Activated effector memory CD4-positive, alpha-beta T cell treated with anti-CD3 and anti-CD28 coated beads, Interleukin-2, amount 50 U/mL, for 16 hours (primary cell): Measurements from ENCODE around the gene SCRN2.
A peak's percentile ranks its signal among the peaks of the same experiment; 100 is the strongest.

Experiments
- DNase-seq: peaks from one replicate; pipeline ENCODE4 v3.0.0-alpha.2; 2020

SCRN2 gene

DNA sequence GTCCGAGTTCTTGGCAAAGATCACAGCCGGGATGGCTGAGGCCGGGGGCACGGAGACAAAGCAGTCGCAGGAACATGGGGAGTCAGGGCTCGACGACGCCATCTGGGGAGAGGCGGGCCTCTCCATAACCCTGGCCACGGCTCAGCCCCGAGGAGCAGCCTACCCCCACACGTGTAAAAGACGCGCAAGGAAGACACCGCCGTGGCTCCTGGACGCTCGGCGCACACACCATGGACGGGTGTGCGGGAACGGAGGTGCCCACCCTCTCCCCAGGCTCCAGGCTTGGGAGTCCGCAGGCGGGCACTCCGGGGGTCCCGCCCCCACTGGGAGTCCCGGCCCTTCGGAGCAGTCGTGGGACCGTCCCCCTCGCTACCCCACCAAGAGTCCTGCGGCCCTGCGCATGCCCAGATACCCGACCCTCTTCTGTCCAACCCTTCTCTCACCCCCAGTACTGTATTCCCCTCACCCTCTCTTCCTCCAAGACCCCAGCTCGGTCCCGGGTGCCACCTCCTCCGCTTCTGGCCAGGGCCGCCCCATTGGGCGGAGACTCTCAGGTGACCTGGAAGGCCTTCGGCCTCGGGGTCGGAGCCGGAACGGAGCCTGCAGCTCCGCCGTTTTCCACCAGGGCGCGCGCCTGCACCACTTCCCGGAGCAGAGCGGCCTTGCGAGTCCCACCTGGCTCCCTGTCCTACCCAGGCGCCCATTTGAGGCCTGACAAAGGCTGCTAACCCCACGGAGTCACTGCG is at the start of gene SCRN2:
SCRN2 (minus strand) TSS at position 532 of the 746 bp plus-strand sequence; CDS start at position 102, 430 bp downstream.
- peak; percentile 95 for DNase-seq

DNA sequence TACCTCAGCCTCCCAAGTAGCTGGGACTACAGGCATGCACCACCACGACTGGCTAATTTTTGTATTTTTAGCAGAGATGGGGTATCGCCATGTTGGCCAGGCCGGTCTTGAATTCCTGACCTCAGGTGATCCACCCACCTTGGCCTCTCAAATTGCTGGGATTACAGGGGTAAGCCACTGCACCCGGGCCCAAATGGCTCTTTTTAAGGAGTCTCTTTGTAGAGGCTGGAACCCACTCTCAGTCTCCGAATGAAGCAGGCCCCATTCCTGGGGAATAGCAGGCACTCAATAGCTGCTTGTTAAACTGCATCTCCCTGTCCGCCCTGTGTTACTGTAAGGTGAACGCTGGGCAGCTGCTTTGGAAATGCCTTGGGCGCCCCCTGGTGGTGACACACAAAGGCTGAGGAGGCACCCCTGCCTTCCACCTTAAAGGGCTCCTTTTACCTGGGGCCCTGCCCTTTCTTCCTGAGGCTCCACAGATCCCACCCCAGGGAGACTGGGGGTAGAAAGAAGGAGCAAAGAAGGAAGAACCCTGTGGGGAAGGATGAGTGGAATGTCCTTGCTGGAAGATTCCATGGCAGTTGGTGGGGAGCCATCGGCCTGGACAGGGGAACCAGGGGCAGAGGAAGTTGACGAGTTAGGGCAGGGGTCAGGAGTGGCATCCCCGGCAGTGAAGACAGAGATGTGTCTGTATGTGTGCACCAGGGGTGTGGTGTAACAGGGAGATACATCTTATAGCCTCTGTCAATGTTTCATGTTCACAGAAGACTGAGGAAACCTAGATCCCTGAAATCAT is 48.9 kb upstream of the SCRN2 start:
- DNase-seq, result peak; percentile 97

DNA sequence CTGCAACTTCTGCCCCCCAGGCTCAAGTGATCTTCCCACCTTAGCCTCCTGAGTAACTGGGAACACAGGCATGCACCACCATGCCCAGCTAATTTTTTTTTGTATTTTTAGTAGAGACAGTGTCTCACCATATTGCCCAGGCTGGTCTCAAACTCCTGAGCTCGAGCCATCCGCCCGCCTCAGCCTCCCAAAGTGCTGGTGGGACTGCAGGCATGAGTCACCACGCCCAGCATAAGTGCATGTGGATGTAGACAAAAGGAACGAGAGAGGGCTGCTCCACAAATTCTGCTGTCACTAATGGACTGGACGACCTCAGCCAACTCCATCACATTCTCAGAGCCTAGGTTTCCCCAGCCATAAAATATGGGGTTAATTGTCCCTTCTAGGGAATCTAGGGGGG is 47.2 kb upstream of the SCRN2 start:
- DNase-seq, result no peak

DNA sequence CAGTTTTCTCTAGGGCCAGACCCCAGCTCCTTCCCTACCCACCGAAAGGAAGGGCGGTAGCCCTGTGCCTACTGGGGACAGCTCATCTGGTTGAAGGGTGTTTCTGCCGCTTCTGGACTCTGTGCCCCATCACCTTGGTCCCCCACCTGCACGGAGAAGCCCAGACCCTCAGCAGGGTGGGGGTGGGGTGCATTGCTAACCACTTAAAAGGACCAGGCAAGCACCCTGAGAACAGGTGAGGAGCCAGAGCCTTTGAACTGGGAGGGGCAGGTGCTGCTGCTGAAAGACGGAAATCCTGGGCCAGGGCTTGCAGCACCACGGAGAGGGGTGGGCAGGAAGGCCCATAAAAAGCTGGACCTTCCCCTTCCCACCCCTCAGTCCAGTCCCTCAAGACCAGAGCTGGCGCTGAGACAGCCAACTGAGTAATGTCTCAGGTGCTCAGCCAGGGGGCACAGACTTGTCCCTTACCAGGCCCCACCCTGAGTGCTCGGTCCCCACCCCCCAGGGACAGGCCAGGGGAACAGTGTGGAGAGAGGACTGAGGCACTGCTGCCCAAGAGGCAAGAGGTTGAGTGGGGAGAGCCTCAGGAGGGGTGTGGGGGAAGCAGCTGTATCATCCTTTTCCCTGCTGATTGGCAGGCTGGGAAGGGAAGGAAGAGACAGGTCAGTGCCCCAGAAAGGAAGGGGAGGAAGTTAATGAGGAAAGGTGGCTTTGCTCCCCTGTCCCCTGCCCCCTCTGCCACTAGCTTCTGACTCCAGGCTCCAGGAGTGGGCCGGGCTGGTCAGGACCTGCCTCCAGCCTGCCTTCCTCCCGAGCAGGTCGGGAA is 44.0 kb upstream of the SCRN2 start:
- no peak for DNase-seq

DNA sequence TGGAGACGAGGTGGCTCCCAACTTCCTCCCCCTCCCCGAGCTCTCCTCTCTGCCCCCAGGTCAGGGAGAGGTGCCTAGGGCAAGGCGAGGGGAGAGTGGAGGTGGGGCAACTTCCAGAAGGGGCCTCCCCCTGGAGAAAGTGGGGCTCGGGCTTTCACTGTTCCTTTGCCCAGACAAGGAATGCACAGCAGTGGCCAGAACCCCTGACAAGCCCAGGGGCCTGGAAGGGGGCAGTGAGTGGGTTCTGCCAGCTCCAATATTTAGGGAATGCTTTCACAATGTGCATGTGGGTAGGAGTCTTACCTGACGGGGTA is 43.3 kb upstream of the SCRN2 start:
- no peak for DNase-seq

DNA sequence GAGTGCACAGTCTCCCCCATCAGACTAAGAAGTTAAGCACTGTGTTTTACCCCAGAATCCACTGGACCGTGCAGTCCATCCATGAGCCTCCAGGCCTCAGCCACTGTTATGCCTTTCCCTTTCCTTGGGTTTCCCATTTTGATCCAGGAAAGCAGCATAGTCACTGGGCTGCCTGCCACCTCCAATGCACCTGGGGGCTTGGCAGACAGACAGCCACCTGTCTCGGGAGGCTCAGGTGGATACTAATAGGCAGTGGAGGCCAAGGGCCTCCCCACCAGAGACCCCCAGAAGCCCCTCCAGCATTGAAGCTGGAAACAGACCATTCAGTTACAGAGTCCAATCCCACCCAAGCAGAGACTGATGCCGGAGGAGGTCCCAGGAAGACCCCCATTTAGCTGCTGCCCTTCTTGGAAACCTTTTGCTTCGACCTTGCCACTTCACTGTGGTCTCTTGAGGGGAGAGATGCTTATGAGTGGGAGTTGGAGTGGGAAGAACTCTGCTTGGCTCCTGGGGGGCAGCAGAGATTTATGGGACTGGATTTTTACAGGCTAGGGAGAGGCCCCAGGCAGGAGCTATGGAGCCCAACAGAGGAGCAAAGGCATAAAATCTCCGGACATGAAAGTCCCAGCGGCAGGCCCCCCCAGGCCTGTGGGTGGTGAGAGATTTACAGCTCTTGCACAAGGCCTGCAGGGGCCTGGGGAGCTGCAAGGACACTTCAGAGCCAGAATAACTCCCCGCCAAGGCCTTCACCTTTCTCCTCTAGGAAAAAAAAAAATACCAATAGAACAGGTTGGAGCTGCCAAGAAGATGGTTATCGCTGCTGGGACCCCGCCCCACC is 42.7 kb upstream of the SCRN2 start:
- DNase-seq, result no peak

DNA sequence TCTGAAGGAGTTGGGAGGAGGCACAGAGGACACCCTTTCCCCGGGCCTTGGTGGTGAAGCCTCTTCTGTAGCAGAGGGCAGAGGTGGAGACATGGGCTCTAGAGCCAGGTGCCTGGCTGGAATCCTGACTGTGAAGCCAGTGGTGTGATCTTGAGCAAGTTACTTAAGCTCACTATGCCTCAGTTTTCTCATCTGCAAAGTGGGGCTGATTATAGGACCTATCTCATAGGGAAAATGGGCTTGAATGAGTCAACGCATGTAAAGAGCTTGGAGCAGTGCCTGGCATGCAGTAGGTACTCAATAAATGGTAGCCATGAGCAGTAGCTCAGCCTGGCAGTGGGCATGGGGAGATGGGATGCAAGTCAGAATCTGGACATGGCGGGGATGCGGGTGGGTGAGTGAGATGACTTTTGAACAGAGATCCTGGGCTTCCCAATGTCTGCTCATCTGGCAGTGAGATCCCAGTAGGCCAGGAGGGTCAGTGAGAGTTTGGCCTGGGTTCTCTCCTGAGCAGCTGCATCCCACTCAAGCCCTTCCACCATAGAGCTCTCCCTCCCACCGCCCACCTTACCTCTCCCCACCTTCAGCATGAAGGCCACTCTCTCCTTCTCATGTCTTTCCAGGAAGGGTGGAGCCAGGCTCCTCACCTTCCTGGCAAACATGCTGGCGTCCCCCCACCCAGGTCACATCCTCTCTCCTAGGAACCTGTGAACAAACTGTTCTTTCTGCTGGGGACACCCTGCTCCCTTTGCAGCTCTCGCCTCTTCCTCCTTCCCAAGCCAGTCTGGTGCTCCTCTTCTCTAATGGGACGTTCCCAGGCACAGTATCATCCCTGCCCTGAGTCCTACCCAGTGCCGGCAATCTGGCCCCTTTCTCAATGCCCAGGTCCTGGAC is 41.9 kb upstream of the SCRN2 start:
- DNase-seq, result no peak

DNA sequence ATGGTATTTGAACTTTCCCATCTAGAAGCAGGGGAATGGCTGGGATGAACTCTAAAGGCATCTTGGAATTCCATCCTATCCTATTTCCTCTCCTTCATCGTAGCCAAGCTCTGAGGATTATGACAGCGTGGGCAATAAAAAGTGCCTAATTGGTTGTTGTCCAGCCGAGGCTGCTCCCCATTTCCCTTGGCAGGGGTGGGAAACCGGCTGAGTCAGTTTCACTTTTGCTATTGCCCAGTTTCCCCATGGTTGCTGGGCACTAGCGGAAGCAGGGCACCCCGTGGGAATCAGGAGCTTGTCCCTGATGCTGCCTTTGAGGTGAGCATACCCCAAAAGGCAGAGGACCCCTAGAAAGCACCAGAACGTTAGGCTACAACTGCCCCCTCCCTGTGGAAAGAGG is 41.2 kb upstream of the SCRN2 start:
- no peak for DNase-seq

DNA sequence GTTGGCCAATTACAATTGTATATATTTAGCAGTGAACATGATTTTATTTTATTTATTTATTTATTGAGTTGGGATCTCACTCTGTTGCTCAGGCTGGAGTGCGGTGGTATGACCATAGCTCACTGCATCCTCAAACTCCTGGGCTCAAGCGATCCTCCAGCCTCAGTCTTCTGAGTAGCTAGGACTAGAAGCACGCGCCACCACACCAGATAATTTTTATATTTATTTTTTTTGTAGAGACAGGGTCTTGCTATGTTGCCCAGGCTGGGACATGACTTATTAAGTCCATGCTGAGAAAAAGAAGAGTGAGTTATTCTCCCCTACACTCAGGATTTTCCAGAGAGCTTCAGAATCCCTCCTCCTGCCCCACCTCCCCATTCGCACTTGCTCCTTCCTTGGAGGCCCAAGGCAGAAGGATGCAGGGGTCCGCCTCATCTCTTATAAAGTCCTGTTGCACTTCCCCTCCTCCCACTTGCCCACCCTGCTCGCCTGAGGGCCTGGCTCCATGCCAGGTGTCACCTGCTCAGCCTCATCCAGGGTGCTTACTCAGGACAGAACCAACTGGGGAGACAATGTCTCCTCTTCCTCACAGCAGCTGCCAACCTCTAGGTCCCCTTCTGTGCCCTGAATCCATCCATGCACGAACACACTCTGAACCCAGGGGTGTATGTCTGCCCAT is 38.8 kb upstream of the SCRN2 start:
- no peak for DNase-seq

DNA sequence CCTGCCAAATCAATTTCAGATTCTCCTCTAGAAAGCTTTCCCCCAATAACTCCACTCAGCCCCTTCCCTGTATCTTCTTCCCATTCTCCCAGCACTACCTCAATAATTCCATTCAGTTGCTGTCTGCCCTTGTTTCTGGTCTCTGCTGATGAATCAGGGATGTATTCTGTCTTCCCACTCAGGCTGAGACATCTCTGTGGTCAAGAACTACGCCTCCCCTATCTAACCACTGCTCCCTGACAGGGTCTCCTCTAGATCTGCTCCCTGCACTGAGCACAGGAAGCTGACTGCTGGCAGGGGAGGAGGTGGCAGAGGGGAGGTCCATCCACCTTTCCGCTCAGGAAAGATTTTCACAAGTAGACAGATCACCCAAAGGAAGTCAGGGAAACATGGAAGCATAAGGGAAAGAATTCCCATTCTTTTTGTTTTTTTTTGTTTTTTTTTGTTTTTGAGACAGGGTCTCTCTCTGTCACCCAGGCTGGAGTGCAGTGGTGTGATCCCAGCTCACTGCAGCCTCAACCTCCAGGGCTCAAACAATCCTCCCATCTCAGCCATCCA is 38.0 kb upstream of the SCRN2 start:
- DNase-seq, result no peak

DNA sequence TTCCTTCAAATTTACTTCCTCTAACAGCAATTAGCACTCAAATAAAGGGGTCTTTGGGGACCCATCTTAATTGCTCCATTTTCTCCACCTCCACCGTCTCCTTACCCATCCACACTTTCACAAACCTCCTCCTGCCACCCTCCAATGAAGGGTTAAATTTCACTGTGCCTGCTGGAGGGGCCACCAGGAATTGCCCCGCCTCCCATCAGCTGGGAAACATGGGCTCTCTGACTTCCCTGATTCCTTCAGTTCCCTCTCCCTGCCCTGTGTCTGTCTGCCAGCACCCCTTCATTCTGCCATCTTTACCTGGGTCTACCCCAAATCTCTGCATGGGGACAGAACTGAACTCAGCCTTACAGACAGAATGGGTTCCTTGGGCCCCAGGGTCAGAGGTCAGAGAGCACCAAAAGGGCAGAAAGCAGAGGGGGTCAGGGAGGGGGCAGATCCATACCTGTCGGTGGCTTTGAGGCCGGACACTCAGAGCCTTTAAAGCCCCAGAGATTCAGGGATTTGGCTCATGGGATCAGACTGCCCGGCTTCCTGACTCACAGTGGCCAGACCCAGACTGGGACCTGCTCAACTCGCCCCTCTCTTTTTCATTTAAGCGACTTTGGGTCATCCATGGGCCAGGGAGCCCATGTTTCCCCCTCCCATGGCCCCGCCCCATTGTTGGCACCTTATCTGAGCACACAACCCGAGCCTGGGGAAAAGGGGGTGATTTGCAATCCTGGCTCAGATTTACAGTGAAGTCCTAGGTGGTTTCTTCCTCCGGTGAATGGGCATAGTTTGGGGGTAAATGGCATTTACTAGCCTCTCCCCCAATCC is 37.3 kb upstream of the SCRN2 start:
- no peak for DNase-seq

DNA sequence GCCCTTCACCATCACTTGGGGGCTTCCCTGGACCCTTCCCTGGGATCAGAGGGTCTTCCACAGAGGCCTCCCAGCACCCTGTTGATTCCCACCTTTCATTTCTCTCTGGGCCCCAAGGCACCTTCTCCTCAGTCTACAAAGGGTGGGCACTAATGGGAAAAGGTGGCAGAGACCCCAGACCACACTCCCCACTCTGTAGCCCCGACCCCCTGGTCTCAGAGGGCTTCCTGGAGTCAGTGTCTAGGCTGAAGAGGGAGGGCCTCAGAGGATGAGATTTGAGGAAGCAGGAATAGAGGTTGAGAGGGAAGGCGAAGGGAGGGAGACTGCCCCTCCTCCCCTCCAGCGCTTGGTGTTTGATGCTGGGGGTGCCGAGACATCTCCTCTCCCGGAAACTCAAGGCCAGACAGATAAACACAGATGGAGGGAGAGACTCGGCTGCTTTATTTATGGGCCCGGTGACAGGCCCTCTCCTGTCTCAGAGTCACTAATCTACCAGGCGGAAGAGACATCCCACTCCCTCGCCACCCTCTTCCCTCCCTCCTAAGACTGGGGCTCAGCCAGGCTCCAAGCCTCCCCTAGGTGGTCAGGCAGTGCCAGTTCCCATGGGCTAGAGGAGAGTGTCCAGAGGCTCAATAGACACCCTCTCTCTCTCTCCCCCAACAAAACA is 36.4 kb upstream of the SCRN2 start:
- DNase-seq, result no peak

DNA sequence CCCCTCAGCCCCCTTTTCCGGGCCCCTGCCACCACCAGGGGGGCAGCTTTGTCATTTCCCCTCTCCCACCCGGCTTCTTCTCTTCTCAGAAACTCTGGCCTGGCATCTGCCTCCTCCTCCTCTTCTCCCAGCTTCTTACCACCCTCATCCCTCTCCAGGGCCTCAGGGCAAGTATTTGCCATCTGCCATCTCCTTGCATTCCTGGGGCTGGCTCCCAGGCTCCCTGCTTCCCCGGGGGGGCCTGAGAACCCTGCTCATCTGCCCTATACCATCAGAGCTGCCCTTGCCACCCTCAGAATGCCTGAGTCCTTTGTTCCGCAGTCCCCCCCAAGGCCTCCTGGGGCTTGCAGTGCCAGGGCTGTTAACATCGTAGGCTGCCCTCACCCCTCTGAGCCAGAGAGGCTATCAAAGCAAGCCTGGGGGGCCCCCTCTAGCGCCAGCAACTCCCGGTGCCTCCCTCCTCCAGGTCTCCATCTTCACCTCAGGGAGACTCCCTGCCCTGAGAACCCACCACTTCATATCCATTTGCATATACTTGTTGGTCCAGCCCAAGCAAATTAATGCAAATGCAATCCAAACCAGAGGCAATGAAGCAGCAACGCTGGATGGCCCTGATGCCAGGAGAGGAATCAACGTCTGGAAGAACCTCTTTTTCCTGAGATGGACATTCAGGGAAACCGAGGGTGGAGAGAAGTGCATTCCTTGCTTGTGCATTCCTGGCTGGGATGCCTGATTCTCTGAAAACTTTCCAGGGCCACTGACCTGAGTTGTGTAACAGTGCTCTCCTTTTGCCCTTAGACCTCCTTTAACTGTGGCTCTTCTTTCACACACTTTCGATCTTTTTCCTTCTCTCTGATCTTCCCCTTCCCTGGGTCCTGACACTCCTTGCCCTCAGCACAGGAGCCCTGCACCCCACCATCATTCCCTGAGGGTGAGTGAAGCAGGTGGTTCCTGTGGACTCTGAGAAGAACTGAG is 34.2 kb upstream of the SCRN2 start:
- no peak for DNase-seq

DNA sequence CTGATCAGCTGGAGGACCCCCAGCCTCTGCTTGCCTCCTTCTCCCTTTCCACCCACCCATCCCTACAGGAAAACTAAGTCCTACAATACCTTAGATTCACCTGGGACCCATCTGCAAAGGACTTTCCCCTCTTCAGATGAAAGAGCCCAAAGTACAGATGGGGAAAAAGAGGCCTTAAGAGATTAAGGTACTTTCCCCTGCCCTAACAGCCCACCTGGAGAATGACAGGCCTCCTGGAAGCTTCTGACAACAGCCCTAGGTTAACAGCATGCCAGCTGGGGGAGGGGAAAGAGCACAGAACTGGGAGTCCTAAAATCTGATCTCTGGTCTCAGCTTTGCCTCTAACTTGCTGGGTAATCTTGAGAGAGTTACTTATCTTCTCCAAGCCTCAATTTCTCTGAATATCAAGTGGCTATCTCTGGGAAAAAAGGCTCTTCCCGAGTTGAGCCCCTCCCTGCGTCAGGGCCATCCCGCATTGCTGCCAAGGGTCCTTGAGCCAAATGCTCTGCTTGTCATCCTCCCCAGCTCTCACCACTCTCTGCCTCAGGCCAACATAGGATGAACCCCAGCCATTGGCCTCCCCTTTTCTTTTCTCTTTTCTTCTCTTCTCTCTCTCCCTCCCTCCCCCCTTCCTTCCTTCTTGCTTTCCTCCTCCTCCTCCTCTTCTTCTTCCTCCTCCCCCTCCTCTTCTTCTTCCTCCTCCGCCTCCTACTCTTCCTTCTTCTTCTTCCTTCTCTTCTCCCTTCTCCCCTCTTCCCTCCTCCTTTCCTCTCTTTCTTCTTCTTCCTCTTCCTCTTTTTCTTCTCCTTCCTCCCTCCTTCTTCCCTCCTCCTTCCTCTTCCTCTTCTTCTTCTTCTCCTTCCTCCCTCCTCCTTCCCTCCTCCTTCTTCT is 32.4 kb upstream of the SCRN2 start:
- DNase-seq, result no peak

DNA sequence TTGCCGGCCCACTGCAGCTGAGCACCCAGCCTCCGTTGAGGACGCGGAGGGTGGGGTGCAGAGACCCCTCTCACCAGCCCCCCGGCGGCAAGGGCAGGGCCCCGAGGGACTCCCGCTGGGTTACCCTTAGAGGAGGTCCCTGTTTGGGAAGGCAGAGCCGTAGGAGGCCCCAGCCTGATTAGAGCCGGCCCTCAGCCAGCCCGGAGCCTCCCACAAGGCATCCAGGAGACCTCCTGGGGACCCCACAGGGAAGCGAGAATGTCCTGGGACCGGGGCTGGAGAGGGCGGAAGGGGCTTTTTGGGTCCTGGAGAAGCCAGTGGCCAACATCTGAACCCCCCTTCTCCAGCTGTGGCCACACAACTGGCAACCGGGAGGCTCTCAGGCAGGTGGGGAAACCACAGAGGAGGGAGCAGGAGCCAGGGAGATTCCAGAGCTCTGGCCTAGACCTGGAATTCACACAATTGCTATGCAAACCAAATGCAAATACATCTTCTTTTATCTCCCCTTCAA is 31.6 kb upstream of the SCRN2 start:
- no peak for DNase-seq

DNA sequence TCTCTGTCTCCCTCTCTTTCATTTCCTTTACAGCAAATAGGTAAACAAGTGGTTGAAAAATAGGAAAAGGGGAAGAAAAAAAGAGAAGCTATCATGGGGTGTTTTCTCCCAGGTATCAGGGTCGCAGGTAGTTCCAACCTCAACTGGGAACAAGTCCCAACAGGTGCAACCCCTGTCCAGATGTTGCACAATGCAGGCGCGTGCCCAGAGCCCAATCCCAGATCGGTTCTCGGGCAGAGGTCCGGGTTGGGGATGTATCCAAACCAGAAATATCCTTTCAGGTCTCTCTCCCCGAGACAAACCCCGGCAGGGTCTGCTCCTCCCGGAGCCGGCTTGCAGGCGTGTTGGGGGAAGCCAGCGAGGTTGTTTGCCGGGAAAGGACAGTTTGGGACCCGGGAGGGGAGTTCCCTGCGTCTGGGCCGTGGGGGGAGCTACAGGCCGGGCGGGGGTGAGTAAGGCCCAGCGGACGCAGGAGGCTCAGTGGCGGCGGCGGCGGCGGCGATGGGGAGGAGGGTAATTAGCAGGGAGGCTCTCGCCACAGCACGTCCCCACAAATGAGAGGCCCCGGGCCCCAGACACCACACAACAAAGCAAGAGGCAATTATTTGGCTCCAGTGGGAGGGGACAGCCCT is 31.1 kb upstream of the SCRN2 start:
- no peak for DNase-seq
